Upper lobe of left lung (tissue), 6 donors: ENCODE results near the gene RRP1B. TPM values are rescaled to one million over a fixed set of nuclear protein-coding genes. Genes with fewer than 3 reads are reported as not detected.

ENCODE experiments used
- ATAC-seq, 2 donors: fragments of 200-7000 bp; cut with Tn5 transposase; one replicate each; pipeline ENCODE4 v1.9.1; 2022; ENCODE audit warnings: mild to moderate bottlenecking in 2 of 2, moderate library complexity in 2 of 2; ENCODE audit not compliant: low FRiP score in 2 of 2
- DNase-seq, 2 donors: peaks; one replicate each; pipeline ENCODE4 v3.0.0-alpha.2; 2019 to 2020
- H3K27ac ChIP-seq, 4 donors: fragments of 200-600 bp; sonication (generic); one replicate each; pipeline ENCODE4 v1.5.1; 2016 to 2019
- H3K27me3 ChIP-seq, 4 donors: fragments of 200-600 bp; sonication (generic); one replicate each; pipeline ENCODE4 v1.5.1; 2017 to 2019
- H3K36me3 ChIP-seq, 4 donors: fragments of 200-600 bp; sonication (generic); one replicate each; pipeline ENCODE4 v1.5.1; 2016 to 2019
- H3K4me1 ChIP-seq, 4 donors: fragments of 200-600 bp; sonication (generic); one replicate each; pipeline ENCODE4 v1.5.1; 2018 to 2019
- H3K4me3 ChIP-seq, 4 donors: fragments of 200-600 bp; sonication (generic); one replicate each; pipeline ENCODE4 v1.5.1; 2017 to 2019; ENCODE audit warnings: mild to moderate bottlenecking in 2 of 4, moderate library complexity in 1 of 4
- H3K9me3 ChIP-seq, 4 donors: fragments of 200-600 bp; sonication (generic); one replicate each; pipeline ENCODE4 v1.5.1; 2018 to 2019
- EP300 ChIP-seq, 4 donors: sonication (generic); formaldehyde crosslinking; IDR thresholded peaks; one replicate each; pipeline ENCODE4 v1.5.1; 2017; ENCODE audit warnings: antibody characterized with exemption in 4 of 4, control low read depth in 2 of 4
- POLR2A ChIP-seq, 4 donors: fragments of 450-650 bp; IDR thresholded peaks; one replicate each; pipeline ENCODE4 v1.5.1; 2016 to 2017; ENCODE audit warnings: antibody characterized with exemption in 4 of 4, mild to moderate bottlenecking in 2 of 4
- POLR2AphosphoS5 ChIP-seq, 2 donors: sonication (generic); formaldehyde crosslinking; IDR thresholded peaks; one replicate each; pipeline ENCODE4 v1.5.1; 2017; ENCODE audit warnings: antibody characterized with exemption in 2 of 2
- WGBS, 2 donors: methylation state at CpG; one replicate each; pipeline ENCODE4 v1.1.5; 2017 to 2018; 5-methylcytosine and 5-hydroxymethylcytosine counted together
- total RNA-seq, 6 donors: library from RNA; depleted of rRNA in 4 of 6; stranded (reverse); fragments of >200 nt in 4 of 6; gene quantifications; one replicate each; pipeline versions ENCODE4 v1.1.0 to v1.2.1, GENCODE V29; 2016 to 2021
- TF ChIP-seq, protein P1 (sequence below), 6 experiments: fragments of 450-650 bp in 4 of 6; fragments of 200-600 bp in 2 of 6; sonication (generic) in 2 of 6; IDR thresholded peaks; one replicate each; pipeline ENCODE4 v1.5.1; 2016 to 2019; ENCODE audit warnings: antibody characterized with exemption in 6 of 6
- donor health status: DM: no; HTN: no; CAD: no; lungs with moderate emphysema.
- donor health status: DM: no; HTN: yes; CAD: no; lungs with severe emphysema.

The RRP1B gene
- total RNA-seq, 6 donors from 2014 or later, result 11.5 to 22.8 (median 19.7) TPM

DNA sequence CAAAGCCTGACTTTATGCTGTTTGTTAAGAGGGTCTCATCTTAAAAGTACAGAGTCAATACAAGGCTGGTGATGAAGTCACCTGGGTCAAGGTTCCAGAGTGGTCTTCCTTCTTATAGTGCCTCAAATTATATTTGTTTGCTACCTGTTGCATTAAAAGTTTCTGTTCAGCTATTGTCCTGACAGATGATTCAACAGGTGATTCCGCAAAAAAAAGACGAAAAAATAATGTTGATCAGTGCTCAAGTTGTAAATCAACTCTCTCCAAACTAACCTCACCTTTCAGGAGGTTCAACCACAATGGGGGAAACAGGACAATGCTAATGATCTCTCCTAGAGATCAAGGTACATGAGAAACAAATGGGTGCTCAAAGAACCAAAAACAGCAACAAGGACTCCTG lies 35.8 kb upstream of the RRP1B start:
- Histone ChIP-seq H3K27ac (no peak overlapping the region), H3K36me3 (no peaks in the 10 kb centered on the region), H3K4me1 (no peaks in the 10 kb centered on the region), H3K27me3 (no peaks in the 10 kb centered on the region), H3K4me3 (no peak overlapping the region), H3K9me3 (peaks cover 0 to 11% (median 6%) of the 10 kb centered on the region in 4 donors)
- DNase-seq (no peak), ATAC-seq (no peak)
- TF ChIP-seq POLR2A (IDR thresholded peaks at IDR 0.05), result no peak
- TF ChIP-seq POLR2AphosphoS5 (IDR thresholded peaks at IDR 0.05), result no peak
- WGBS, 2 donors, result 94 to 95% methylated on average over 2 of the region's 2 CpGs

DNA sequence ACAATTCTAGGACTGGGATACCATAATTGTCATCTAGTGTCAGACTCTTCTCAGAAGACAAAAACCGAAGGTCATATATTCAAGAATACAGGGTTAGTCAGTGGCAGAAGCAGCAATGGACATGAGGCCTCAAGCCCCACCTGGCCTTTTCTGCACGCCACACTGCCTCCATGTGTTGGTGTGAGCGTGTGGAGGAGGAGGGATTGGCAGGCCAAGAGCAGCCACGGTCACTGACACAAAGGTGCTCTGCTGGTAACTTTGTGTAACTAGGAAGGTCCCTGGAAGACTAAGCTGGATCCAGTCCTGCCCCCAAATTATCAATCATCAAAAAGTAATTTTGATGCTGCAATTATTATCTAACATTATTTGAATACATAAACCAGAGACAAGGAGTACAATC lies 35.0 kb upstream of the RRP1B start:
- H3K27me3 ChIP-seq, result no peaks in the 10 kb centered on the region
- DNase-seq, result no peak
- no peak for ATAC-seq
- no peak overlapping the region for H3K4me3 ChIP-seq
- TF ChIP-seq, protein P1, sequence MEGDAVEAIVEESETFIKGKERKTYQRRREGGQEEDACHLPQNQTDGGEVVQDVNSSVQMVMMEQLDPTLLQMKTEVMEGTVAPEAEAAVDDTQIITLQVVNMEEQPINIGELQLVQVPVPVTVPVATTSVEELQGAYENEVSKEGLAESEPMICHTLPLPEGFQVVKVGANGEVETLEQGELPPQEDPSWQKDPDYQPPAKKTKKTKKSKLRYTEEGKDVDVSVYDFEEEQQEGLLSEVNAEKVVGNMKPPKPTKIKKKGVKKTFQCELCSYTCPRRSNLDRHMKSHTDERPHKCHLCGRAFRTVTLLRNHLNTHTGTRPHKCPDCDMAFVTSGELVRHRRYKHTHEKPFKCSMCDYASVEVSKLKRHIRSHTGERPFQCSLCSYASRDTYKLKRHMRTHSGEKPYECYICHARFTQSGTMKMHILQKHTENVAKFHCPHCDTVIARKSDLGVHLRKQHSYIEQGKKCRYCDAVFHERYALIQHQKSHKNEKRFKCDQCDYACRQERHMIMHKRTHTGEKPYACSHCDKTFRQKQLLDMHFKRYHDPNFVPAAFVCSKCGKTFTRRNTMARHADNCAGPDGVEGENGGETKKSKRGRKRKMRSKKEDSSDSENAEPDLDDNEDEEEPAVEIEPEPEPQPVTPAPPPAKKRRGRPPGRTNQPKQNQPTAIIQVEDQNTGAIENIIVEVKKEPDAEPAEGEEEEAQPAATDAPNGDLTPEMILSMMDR (IDR thresholded peaks at IDR 0.05), result no peak
- no peak for TF ChIP-seq POLR2A (IDR thresholded peaks at IDR 0.05)
- no peak for TF ChIP-seq POLR2AphosphoS5 (IDR thresholded peaks at IDR 0.05)
- TF ChIP-seq EP300 (IDR thresholded peaks at IDR 0.05), result no peak
- no peaks in the 10 kb centered on the region for H3K4me1 ChIP-seq
- WGBS, 2 donors, result 95 to 97% methylated on average over 4 of the region's 4 CpGs
- H3K9me3 ChIP-seq, result peaks cover 0 to 11% (median 7%) of the 10 kb centered on the region in 4 donors
- no peaks in the 10 kb centered on the region for H3K36me3 ChIP-seq
- no peak overlapping the region for H3K27ac ChIP-seq

DNA sequence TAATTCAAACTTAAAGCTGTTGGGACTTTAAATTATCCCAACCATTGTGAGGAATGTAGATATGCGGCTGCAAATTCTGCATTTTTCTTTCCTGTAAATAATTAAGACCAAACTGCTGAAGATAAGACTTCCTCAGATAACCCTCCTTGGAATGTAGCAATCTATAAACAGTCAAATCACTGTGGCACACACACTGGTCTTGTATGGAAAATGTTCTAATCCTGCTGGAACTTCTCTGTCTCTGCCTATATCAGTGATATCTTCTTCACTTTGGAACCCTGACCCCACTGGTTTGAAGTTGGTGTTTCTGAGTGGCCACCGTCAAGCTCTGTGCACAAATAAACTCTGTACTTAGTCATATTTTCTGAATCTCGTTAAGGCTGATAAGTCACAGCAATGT lies 33.0 kb upstream of the RRP1B start:
- DNase-seq, result no peak
- H3K9me3 ChIP-seq, result peaks cover 0 to 2% (median 0%) of the 10 kb centered on the region in 4 donors
- H3K36me3 ChIP-seq, result no peaks in the 10 kb centered on the region
- ATAC-seq, result no peak
- no peak overlapping the region for H3K27ac ChIP-seq
- H3K27me3 ChIP-seq, result no peaks in the 10 kb centered on the region
- WGBS, 2 donors, result 46 to 49% methylated on average over 3 of the region's 3 CpGs
- no peaks in the 10 kb centered on the region for H3K4me1 ChIP-seq
- TF ChIP-seq EP300 (IDR thresholded peaks at IDR 0.05), result no peak
- no peak for TF ChIP-seq POLR2A (IDR thresholded peaks at IDR 0.05)
- TF ChIP-seq, protein P1 (IDR thresholded peaks at IDR 0.05), result no peak
- no peak for TF ChIP-seq POLR2AphosphoS5 (IDR thresholded peaks at IDR 0.05)
- H3K4me3 ChIP-seq, result no peak overlapping the region

DNA sequence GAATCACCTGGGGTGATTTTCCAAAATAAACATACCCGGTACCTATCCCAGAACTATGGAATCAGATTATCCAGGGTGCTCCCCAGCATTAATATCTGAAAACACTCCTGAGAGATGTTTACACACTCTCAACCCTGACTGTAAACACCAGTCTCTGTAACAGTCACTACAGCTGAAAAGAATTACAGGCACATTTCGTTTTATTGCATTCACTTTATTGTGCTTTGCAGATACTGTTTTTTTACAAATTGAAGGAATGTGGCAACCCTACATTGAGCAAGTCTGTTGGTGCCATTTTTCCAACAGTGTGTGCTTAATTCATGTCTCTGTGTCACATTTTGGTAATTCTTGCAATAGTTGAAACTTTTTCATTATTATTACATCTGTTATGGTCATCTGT lies 31.8 kb upstream of the RRP1B start:
- Histone ChIP-seq H3K27me3 (no peaks in the 10 kb centered on the region), H3K4me1 (no peaks in the 10 kb centered on the region), H3K9me3 (peaks cover 0 to 2% (median 0%) of the 10 kb centered on the region in 4 donors), H3K27ac (no peak overlapping the region), H3K4me3 (no peak overlapping the region), H3K36me3 (no peaks in the 10 kb centered on the region)
- DNase-seq (no peak), ATAC-seq (no peak)
- 50 to 60% methylated on average over 2 of the region's 2 CpGs for WGBS, 2 donors
- TF ChIP-seq, protein P1 (IDR thresholded peaks at IDR 0.05), result no peak
- TF ChIP-seq EP300 (IDR thresholded peaks at IDR 0.05) (no peak), POLR2A (IDR thresholded peaks at IDR 0.05) (no peak), POLR2AphosphoS5 (IDR thresholded peaks at IDR 0.05) (no peak)

DNA sequence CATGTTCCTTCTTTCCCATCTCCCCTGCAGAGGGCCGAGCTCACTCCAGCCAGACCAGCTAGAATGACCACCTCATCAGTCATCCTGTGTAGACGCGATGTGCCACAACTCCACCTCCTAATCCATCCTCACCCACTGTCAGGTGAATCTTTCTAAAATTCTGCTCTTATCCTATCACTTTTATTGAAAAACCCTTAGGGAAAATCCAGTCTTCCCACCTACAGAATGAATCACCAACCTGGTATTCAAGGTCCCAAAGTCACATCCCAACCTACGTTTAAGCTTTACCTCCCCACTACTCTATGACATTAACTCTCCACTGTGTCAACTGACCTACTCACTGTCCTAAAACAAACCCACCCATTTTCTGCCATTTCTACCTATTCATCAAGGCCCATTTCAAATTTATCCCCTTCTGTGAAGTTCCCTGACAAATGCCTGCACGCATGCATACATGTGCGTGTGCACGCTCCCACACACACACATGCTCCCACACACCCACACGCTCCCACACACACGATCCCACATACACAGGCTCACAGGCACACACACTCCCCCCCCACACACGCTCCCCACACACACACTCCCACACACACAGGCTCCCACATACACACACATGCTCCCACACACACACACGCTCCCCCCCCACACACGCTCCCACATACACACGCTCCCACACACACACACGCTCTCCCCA lies 27.8 kb upstream of the RRP1B start:
- no peaks in the 10 kb centered on the region for H3K4me1 ChIP-seq
- no peak overlapping the region for H3K4me3 ChIP-seq
- DNase-seq (no peak), ATAC-seq (no peak)
- no peak for TF ChIP-seq EP300 (IDR thresholded peaks at IDR 0.05)
- no peak for TF ChIP-seq POLR2A (IDR thresholded peaks at IDR 0.05)
- no peak for TF ChIP-seq POLR2AphosphoS5 (IDR thresholded peaks at IDR 0.05)
- TF ChIP-seq, protein P1 (IDR thresholded peaks at IDR 0.05), result no peak
- no peaks in the 10 kb centered on the region for H3K27me3 ChIP-seq
- WGBS, 2 donors, result 91 to 92% methylated on average over 14 of the region's 14 CpGs
- peaks cover 0 to 2% (median 0%) of the 10 kb centered on the region in 4 donors for H3K9me3 ChIP-seq
- H3K27ac ChIP-seq, result no peak overlapping the region
- H3K36me3 ChIP-seq, result no peaks in the 10 kb centered on the region
